Body of pancreas (tissue), 4 donors: ENCODE results near the gene KIF9.

Experiments used
- CTCF ChIP-seq, 7 experiments: fragments of 450-650 bp in 4 of 7; fragments of 200-600 bp in 3 of 7; sonication (generic) in 3 of 7; IDR thresholded peaks; one replicate each; pipeline ENCODE4 v1.5.1; 2016 to 2019; ENCODE audit warnings: antibody characterized with exemption in 7 of 7
- POLR2A ChIP-seq, 3 donors: fragments of 450-650 bp; IDR thresholded peaks; one replicate each; pipeline ENCODE4 v1.6.1; 2016; ENCODE audit warnings: antibody characterized with exemption in 3 of 3, mild to moderate bottlenecking in 2 of 3

DNA sequence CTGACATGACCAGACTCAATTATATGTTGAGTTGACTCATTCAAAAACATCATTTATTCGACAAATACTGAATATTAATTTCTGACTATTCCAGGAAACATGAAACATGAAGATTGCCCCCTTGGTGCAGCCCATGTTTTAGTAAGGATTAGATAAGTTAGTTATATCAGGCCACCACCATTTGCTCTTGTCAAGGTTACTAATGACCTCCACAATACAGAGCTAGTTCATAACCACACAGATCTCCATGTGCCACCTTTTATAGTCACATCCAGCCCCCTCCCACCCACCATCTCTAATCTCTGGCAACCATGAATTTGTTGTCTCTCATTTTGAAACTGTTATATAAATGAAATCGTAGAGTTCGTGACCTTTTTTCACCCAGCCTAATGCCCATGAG, 15.8 kb upstream of the KIF9 start:
- no peak for TF ChIP-seq CTCF (IDR thresholded peaks at IDR 0.05)
- TF ChIP-seq POLR2A (IDR thresholded peaks at IDR 0.05) = no peak
